OCI-M1 (cell line): ENCODE results near the gene STAB2.
A peak's percentile ranks its signal among the peaks of the same experiment; 100 is the strongest.

ENCODE experiments used
- DNase-seq: peaks from one replicate; lab custom pipeline; 2025; lab: John Stamatoyannopoulos, UW

STAB2 gene

DNA sequence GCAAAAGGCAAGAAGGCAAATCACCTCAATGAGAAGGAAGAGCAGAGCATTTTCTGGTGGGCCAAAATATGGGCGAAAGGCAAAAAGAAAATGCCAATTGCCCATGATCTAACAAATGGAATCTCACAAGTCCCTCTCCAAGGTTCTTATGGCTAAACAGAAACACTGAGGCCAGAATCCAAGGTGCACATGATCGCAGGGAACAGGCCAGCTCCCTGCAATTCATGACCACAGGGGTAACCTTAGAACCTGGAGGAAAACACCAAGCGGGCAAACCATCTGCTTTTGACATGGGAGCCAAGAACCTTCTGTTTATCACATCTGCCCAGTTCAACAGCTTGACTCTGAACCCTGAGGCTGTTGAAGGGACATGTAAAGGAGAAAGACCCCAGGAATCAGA, 193.9 kb downstream of the STAB2 start:
- no peak for DNase-seq

DNA sequence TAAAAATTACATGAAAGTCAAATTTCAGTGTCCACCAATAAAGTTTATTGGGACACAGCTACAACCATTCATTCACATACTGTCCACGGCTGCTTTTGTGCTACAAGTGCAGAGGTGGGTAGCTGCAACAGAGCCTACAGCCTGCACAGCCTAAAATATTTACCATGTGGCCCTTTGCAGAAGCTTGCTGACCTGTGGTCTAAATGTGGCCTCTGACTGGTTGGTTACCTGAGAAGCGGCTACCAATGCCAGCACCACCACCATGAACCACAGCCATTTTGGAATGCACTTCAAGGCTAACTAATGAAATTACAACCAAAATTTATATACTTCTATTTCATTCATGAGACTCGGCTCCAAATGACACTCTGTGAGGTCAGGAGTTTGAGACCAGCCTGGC, 195.3 kb downstream of the STAB2 start:
- no peak for DNase-seq

DNA sequence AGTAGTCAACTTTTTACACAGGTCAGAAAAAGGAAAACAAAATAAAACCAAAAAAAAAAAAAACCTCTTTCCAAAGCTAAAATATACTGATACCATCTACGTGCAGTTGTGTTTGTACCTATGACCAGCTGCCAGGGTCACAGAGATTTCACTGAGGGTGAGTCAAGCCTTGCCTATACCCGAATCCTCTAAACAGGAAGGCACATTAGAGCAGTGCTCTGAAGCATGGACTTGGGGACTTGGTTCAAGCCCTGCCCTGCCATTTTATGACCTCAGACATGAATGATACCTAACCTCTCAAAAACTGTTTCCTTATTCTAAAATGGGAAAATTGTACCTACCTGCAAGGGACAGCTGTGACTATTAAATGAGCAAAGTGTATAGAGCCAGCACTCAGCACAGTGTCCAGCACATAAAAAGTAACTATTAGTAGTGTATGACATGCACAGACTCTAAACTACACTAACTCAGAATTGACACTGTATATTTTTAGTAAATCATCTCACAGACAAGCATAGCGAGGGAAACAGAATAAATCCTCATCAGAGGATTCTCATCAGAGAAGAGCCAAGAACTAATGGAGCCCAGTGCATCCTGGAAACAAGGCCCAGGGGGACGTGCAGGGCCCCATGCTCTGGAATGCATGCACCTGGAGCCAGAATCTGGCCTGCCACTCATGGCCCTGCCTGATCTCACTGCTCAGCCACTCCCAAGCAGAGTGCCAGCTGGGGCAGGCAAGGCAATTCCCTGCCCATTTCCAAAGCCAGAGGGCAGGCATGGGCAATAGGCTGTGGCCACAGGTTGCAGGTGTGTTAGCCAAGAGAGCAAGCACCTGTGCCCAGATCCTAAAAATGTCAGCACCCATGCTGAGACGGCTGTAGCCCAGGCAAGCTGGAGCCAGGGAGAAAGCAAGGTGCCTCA, 196.9 kb downstream of the STAB2 start:
- no peak for DNase-seq

DNA sequence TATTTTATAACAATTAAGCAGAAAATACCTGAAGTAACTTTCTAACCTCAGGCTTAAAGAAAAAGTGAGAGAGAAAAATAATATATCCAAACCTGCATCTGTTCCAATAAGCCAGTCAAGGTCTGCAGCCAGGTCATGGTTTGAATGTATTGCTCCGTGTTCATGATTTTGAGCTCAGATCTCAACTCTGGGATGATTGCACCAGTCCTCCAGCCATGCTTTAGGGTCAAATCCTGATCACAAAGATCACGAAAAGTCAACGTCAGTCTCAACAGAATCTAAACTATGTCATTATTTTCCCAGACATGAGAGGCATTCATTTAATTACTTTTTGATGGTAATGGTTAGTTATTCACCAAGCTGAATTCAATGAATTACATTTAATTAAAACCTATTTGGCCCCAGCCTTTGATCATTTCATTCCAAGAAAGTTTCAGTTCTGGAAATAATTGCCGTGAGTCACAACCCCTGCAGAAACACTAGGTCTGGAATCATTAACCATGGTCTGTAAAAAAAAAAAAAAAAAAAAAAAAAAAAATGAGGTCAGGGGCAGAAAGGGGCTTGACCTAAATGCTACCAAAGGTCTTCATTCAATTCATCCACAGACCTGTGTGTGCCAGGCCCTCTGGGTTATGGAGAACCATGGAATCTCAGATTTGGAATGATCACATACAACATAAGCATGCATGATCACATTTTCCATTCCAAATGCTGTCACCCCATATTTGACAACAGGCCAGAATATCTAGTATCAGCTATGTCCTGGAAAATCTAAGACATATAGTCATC, 198.4 kb downstream of the STAB2 start:
- no peak for DNase-seq

DNA sequence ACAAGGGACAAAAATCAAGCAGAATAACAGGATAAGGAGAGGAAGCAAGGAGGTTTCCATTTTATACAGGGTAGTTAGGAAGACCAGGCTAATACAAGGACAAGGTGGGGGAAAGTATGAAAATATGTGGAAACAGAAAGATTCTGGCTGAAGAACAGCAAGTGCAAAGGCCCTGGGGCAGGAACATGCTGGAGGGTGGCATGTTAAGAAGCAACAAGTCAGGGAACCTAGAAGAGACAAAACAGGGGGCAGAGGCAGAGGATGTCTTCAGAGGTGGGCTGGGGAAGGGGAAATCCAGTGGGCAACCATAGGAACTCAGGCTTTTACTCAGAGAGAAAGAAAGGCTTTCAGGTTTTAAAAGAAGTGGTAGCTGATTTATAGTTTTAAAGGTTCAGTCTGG, 199.1 kb downstream of the STAB2 start:
- no peak for DNase-seq

DNA sequence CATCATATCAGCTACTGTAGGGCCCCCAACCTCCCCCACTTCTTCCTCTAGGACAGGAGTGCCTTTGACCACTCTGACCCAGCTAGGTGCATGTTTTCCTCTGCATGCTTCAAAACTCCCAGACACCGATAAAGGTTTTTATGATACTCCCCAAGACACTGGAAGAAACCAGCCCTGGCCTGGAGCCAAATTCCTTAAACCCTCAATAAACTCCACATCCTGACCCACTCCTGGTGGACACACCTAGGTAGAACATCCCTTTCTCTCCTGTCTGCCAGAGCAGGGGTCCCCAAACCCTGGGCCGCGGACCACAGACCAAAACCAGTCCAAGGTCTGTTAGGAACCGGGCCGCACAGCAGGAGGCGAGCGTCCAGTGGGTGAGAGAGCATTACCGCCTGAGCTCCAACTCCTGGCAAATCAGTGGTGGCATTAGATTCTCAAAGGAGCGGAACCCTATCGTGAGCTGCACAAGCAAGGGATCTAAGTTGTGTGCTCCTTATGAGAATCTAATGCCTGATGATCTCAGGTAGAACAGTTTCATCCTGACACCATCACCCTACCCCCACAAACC, 204.4 kb downstream of the STAB2 start:
- DNase-seq, result no peak

DNA sequence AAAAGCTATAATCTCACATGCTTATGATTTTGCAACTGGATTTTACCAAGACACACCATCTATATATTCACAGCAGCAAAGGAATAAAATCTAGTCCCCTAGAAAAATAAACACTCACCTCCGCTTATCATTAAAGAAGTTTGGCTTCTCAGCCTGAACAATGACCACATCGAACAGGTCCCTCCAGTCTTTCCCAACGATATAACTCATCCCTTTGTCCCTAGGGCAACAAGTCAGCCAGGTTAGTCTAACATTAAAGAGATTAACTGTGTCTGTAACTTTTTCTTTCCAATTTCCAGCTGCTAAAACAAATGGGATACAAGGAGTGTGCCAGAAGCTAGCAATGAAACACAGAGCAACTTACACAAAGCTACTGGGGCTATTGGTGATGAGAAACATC, 206.0 kb downstream of the STAB2 start:
- DNase-seq, result no peak

DNA sequence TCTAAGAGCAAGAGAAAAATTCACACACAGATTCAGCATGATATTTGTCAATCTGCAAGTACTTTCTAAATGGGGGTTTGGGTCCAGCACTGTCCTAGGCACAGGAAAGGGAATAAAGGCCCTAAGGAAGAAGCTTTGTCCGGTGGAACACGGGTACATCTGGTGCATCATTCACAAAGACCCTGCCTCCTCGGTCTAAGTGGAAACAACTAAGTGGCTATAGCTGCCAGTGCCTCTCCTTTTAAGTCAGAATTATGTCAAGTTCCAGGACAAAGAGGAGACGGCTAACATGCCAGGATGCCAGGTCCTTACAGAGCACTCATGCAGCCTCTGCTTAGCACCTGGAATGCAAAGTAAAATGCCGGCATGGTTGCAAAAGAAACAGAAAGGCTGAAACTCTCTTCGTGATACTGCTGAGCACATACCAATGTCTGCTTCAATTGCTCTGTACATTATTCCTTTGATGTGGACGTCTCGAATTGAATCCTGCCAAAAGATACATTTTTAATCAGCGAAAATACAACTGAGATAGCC, 206.5 kb downstream of the STAB2 start:
- DNase-seq, result no peak

DNA sequence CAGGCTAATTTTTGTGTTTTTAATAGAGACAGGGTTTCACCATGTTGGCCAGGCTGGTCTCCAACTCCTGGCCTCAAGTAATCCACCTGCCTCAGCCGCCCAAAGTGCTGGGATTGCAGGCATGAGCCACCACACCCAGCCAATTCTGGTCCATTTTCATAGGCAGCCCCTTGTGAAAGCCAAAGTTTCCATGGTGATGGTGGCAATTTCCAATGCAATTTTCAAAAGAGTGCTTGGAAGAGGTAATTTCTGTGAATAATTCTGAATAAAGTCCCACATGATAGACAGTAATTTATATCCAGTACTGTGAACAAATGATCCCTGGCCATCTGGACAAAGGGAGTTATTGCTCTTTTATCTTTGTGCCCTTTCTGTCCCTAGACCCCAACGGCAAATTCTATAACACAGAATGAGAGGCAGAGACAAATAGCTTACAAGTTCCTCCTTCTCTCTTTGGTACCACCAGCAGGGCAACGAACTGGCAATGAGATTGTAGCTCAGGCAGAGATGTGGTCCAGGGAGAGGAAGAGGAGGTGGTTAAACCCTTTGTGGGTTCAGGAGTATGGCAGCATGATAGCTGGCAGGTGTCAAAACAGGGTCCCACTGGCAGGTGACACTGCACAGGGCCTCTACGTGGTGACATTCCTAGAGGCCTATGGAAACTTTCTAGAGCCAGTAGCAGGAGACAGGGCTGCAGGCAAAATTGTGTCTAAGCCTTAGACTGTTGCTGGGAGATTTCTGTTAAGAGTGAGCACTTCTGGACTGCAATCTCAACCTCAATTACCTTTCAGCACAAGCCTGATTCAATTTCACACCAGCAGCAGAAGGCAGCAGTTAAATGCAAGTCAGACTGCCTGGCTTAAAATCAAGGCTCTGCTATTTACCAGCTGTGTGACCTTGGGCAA, 207.5 kb downstream of the STAB2 start:
- no peak for DNase-seq

DNA sequence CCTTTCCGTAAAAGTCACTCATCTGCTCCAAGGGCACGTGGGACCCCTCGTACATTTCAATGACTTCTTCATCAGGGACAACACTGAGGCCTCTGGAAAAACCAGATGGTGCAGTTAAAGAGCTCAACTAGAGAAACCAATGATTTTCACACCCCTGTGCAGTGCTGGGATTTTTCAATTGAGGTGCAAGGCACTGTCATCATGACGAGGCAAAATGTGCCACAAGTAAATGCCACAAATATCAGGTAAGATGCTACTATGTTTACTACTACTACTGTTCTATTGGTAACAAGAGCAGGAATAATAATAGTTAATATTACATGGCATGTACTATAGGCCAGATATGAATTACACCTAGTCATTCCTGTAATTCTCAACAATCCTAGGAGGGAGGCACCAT, 211.5 kb downstream of the STAB2 start:
- no peak for DNase-seq

DNA sequence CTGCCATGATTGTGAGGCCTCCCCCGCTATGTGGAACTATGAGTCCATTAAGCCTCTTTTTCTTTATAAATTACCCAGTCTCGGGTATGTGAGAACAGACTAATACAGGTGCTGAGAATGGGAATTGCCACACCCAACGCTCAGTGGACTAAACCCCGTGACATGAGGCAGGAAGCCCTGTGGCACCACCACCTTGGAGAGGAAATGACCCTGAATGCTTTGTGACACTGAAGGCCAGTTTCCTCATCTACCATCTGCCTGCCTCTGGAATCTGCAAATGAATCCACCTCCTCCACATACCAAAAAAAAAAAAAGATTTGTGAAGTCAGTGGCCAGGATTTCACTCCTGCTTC, 212.4 kb downstream of the STAB2 start:
- DNase-seq, result no peak

DNA sequence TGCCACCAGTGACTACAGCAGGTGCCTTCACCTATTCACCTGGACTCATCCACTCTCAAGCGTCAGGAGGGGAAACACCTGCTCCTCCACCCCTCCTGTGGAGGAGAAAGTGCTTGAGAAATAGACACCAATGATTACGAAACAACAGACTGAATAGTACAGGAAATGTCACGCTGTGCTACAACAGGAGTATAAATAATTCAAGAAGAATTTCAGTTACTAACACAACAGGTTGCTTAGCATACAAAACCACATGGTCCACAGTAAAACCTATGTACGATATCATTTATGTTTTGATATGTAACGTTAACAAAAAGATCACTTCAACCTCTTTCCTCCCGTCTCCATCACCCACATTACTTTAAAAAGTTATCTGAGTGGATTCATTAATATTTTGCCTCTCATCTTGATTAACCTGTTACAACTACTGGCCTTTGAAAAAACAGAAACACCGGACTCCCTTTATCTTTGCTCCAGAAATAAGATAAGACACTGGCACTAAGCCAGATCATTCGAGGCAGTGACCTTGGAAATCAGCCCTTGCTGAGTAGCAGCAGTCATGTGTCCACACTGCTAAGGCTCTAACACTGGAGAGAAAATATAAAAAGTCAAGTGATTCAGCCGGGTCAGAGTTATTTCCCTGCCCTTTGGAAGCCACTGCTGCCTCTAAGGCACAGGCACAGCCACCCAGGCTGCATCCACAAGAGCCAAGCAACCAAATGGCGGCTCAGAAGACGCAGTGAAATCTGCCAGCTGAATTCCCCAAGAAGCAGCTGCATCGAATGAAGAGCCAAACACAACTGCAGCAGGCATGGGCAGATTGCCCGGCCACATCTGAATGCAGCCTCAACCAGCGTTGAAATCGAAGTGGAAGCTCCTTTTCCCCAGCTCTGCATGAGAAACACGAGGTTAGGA, 213.0 kb downstream of the STAB2 start:
- DNase-seq, result peak; percentile 70

DNA sequence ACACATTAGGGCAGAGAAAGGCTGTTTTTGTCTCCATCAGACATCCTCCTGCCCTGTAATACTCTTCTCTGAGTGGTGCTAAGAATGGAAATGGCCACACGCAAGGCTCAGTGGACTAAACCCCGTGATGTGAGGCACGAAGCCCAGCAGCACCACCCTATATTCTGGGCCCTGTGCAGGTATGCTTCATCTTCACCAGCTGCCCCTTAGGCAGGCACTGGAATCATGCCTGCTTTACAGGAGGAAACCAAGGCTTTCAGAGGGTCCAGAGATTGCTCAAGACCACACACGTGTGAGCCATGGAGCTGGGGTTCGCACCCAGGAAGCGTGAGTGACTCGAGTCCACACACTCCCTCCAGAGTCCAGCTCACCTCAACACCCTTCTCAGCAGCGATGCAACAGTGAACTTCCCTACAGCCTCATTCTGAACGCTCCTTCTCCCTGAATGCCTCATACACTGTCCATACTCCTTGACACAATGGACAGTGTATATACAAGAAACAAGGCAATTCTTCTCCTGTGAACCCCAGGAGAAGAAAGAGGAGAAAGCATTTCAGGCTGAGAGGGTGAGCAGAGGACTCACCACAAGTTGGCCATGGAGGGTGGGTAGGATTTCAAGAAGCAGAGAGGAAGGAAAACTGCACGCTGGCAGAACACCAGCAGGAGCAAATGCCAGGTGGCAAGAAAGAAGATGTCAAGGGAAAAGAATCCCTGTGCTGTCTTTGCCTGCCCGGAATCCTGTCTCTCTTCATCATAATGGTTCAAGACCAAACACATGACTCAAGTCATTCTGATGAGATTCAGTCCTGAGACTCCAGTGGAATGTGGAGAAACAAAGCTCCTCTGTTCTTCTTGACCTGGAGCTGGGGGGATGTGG, 214.9 kb downstream of the STAB2 start:
- no peak for DNase-seq

DNA sequence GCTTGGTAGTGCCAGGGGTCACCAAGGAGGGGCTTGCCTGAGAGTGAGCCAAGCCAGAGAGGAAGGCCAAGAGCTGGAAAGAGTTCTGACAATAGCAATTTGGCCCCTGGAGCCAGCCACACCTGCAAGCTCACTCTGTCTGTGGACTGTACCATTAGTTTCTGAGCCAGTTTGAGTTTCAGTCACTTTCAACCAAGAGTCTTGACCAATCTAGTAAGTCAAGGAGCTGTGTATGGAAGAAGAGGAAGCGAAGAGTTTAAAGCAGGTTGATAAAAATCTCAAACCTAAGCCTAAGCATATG, 215.5 kb downstream of the STAB2 start:
- no peak for DNase-seq

DNA sequence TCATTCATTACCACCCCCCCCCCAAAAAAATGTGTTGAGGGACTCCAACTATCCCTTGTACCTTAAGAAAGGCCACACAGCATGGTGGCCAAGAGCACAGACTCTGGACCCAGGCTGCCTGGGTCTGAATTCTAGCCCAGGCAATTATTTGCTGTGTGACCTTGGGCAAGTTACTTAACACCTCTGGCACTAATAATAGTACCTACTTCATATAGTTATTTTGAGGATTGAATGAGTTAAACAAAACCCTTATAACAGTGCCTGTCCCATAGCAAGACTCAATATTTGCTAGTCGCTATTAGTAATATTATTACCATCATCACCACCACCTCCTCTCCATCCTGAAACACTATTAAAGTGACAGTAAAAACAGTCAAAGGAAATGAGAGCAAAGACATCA, 216.8 kb downstream of the STAB2 start:
- DNase-seq, result no peak

DNA sequence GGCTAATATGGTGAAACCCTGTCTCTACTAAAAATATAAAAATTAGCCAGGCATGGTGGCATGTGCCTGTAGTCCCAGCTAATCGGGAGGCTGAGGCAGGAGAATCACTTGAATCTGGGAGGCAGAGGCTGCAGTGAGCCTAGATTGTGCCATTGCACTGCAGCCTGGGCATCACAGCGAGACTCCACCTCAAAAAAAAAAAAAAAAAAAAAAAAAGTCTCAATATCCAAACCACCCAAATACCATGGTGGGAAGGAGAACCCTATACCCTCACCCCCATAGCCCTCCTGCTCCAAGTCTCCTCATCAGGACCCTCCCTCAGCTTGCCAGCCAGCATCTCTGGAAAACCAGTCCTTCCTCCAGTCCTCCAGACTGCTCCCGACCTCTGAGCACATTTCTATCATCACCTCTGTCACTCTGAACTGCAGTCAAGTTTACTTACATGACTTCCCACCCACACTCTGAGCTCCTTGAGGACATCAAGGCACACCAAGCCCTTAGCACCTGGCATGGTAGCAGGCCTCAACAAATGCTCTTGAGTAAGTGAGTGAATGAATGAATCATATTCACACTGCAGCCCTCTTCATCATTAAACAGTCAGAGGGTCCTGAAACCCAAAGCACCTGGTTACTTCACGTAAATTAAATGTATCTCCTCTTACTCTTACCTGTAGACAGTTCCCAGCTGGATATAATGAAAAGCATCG, 218.7 kb downstream of the STAB2 start:
- no peak for DNase-seq

DNA sequence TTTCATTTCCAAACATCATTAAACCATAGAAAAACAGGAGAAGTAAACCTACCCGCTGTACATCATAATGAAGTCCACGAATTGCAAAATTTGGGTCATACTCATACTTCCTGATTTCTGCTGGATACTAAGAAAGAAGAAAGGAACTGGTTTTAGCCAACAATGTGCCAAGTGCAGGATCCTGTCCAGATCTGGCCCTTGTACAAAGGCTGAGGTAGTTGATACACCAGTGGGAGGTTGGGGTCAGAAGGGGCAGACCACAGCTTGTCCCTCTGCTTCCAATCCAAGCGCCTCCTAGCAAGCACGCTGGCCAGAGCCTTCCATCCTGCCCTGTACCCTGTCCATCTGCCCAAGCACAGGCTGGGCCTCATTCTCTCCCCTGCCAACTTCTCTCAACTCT, 219.7 kb downstream of the STAB2 start:
- peak; percentile 57 for DNase-seq

DNA sequence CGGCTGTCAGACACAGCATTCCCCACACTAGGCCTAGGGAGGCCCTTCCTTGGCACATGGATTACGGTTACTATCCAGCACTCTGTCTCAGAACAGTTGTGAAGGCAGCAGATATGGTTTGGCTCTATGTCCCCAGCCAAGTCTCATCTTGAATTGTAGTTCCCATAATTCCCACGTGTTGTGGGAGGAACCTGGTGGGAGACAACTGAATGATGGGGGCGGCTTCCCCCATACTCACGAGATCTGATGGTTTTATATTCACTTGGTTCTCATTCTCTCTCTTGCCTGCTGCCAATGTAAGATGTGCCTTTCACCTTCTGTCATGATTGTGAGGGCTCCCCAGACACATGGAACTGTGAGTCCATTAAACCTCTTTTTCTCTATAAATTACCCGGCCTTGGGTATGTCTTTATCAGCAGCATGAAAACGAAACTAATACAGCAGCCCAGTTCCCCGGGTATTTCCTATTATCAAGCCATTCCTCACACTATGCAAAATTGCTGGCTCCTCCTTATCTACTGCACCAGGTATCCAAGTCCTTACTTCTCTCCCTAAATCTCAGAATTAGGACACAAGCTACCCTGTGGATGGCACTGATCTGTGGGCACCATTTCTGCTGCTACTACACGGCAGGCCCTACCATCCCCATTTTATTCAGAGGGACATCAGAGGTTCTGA, 220.6 kb downstream of the STAB2 start:
- DNase-seq, result peak; percentile 75
